ENCODE results near the gene CASP10. TPM values are rescaled to one million over a fixed set of nuclear protein-coding genes. Genes with fewer than 3 reads are reported as not detected.

The CASP10 gene
- total RNA-seq, 3 donors from 2014 or later: 5.7 to 13.1 (median 9.6) TPM

DNA sequence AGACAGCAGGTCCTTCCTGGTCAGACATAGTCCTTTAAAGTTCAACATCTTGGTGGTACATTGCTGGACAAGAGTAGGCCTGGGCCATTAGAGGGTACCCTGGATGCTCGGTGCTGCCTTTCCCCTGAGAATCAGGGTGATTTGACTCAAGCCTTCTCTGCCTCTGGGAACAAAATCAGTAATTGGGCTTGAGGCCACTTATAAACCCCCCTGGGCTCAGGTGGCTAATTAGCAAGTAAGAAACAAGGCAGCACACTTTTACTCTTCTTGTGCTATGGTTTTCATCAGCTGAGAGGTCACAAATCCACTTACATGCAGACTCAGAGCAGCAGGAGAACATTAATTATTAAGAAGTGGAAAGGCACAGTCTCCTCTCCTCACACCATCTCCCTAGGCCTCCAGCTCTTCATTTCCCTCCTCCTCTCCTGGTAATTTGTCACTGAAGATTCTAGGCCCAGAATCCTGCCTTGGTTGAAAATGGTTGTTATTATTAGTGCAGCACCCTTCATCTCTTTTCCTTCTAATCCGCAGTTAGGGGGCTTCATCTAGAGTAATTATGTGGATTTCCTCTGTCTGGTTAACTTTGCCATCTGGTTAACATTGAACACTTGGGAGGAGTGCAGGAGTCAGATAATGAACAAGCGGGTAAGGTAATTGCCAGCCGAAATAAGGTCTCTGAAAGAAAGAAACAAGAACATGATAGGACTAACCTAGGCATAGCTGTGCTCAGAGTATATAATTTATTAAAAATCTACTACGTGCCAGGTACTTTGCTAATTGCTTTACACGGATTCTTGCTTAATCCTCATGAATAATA lies 29.7 kb upstream of the CASP10 start:
- peaks cover 0 to 4% of the 10 kb centered on the region in 2 donors for H3K4me1 ChIP-seq
- peaks cover 6% of the 10 kb centered on the region for H3K36me3 ChIP-seq
- no peaks in the 10 kb centered on the region for H3K27me3 ChIP-seq
- H3K27ac ChIP-seq: peak overlapping the region; percentile 62 to 76
- H3K4me3 ChIP-seq: no peak overlapping the region
- no peak for DNase-seq (ENCODE audit: low spot score in 2 of 2)
- TF ChIP-seq, protein P1, sequence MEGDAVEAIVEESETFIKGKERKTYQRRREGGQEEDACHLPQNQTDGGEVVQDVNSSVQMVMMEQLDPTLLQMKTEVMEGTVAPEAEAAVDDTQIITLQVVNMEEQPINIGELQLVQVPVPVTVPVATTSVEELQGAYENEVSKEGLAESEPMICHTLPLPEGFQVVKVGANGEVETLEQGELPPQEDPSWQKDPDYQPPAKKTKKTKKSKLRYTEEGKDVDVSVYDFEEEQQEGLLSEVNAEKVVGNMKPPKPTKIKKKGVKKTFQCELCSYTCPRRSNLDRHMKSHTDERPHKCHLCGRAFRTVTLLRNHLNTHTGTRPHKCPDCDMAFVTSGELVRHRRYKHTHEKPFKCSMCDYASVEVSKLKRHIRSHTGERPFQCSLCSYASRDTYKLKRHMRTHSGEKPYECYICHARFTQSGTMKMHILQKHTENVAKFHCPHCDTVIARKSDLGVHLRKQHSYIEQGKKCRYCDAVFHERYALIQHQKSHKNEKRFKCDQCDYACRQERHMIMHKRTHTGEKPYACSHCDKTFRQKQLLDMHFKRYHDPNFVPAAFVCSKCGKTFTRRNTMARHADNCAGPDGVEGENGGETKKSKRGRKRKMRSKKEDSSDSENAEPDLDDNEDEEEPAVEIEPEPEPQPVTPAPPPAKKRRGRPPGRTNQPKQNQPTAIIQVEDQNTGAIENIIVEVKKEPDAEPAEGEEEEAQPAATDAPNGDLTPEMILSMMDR (IDR thresholded peaks at IDR 0.05): no peak
- TF ChIP-seq POLR2AphosphoS5 (IDR thresholded peaks at IDR 0.05) (no peak), POLR2A (IDR thresholded peaks at IDR 0.05) (no peak)
- H3K9me3 ChIP-seq: no peaks in the 10 kb centered on the region
- intact Hi-C loops (cut with DNase I; ENCODE audit: low total_unique reads): no loop called here

DNA sequence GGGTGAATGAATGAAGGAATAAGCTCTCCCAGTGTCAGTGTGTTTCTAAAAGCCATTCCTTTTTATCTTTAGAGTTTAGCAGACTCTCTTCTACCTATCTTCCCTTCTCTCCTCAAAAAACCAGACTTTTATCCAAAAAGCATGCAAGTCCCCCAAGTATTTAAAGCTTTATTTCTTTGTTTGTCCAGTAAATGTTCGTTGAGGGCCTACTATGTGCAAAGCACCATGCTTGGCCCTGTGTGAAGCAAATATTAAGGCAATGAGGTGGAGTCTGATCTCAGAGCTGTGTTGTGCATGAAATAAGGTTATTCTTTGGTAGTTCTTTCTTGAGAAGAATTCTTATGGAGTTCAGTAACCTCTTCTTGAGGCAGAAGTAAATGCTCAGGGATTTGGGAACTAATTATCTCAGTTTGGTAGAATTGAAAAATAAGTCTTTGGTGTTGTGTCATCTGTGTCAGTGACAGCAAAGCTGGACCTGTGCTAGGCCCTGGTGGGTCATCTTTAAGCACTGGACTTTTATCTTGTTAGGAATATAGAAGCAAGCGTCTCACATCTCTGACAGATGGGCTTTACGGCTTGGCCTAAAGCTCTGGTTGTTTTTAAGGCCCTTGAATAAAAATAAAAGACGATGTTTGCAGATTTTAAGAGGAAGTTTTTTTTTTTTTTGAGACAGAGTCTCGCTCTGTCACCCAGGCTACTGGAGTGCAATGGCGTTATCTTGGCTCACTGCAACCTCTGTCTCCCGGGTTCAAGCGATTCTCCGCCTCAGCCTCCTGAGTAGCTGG lies 28.1 kb upstream of the CASP10 start:
- Histone ChIP-seq H3K27me3 (no peaks in the 10 kb centered on the region), H3K36me3 (peaks cover 6% of the 10 kb centered on the region), H3K27ac (no peak overlapping the region), H3K4me3 (no peak overlapping the region), H3K4me1 (peaks cover 0 to 6% of the 10 kb centered on the region in 2 donors), H3K9me3 (no peaks in the 10 kb centered on the region)
- intact Hi-C loops (cut with DNase I; ENCODE audit: low total_unique reads): no loop called here
- DNase-seq (ENCODE audit: low spot score in 2 of 2): no peak
- TF ChIP-seq POLR2A (IDR thresholded peaks at IDR 0.05) (no peak), POLR2AphosphoS5 (IDR thresholded peaks at IDR 0.05) (no peak)
- TF ChIP-seq, protein P1 (IDR thresholded peaks at IDR 0.05): no peak

DNA sequence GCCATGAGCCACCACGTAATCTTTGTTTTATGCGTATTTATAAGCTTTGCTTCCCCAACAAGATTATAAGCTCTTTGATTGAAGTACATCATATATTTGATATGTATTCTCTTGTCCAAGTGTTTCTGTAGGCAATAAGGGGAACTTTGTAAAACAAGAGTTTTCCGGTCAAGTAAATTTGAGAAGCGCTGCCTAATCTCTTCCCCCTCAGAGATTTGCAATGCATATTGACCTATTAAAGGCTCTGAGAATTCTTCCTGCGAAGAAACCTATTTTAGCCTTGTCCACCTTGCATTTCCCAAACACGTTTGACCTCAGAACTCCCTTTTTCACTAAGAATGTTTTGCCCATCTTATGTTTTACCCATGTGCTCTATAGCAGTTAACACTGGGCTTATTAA lies 26.9 kb upstream of the CASP10 start:
- Histone ChIP-seq H3K27me3 (no peaks in the 10 kb centered on the region), H3K4me1 (peaks cover 0 to 6% of the 10 kb centered on the region in 2 donors), H3K4me3 (no peak overlapping the region), H3K36me3 (peaks cover 6% of the 10 kb centered on the region), H3K9me3 (no peaks in the 10 kb centered on the region), H3K27ac (no peak overlapping the region)
- TF ChIP-seq POLR2AphosphoS5 (IDR thresholded peaks at IDR 0.05) (no peak), POLR2A (IDR thresholded peaks at IDR 0.05) (no peak)
- TF ChIP-seq, protein P1 (IDR thresholded peaks at IDR 0.05): no peak
- no peak for DNase-seq (ENCODE audit: low spot score in 2 of 2)
- intact Hi-C loops (cut with DNase I; ENCODE audit: low total_unique reads): no loop called here

DNA sequence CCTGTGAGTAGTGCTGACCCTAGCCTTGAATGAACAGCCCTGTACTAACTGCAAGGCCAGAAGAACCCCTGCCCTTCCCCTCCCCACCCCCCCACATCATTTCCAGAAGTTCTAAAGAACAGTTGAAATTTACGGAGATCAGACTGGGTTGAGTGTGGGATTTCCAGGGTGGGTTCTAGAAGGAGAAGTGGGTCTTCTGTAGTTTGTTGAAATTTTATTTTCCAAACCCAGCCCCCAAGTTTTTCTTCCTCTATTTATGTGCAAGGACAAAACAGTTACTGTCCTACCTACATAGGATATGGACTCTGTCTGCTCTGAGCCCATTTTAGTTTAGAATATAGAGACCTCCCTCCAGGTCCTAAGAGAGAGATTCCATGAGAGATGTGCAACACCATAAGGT lies 26.3 kb upstream of the CASP10 start:
- no peak for TF ChIP-seq POLR2A (IDR thresholded peaks at IDR 0.05)
- TF ChIP-seq, protein P1 (IDR thresholded peaks at IDR 0.05): no peak
- TF ChIP-seq POLR2AphosphoS5 (IDR thresholded peaks at IDR 0.05): no peak
- intact Hi-C loops (cut with DNase I; ENCODE audit: low total_unique reads): no loop called here
- Histone ChIP-seq H3K27ac (peak overlapping the region in 1 of 2 donors; percentile 20), H3K27me3 (no peaks in the 10 kb centered on the region), H3K4me1 (peaks cover 0 to 6% of the 10 kb centered on the region in 2 donors), H3K9me3 (no peaks in the 10 kb centered on the region), H3K36me3 (peaks cover 6% of the 10 kb centered on the region), H3K4me3 (no peak overlapping the region)
- no peak for DNase-seq (ENCODE audit: low spot score in 2 of 2)

DNA sequence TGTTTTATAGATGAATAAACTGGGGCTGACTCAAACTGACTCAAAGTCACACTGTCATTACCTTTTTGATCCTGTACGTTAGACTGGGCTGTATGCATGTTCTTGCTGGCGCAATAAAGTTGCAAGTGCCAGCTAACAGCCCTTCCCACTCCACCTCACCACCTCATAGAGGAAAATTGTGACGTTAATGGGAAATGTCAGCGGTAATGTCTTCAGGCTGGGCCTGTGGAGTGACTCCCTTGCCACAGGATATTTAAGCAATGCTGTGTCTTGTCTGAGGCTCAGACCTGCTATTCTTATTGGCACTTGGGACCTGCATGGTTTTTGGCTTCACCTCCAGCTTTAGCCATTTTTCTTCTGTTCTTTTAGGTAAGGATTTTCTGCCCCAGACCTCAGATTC lies 25.2 kb upstream of the CASP10 start:
- no peaks in the 10 kb centered on the region for H3K27me3 ChIP-seq
- H3K4me1 ChIP-seq: peaks cover 0 to 6% of the 10 kb centered on the region in 2 donors
- no peak overlapping the region for H3K4me3 ChIP-seq
- TF ChIP-seq POLR2AphosphoS5 (IDR thresholded peaks at IDR 0.05) (no peak), POLR2A (IDR thresholded peaks at IDR 0.05) (no peak)
- TF ChIP-seq, protein P1 (IDR thresholded peaks at IDR 0.05): no peak
- H3K36me3 ChIP-seq: peaks cover 8% of the 10 kb centered on the region
- DNase-seq (ENCODE audit: low spot score in 2 of 2): no peak
- no peaks in the 10 kb centered on the region for H3K9me3 ChIP-seq
- intact Hi-C loops (cut with DNase I; ENCODE audit: low total_unique reads): no loop called here
- peak overlapping the region; percentile 50 to 60 for H3K27ac ChIP-seq

Measured in breast epithelium (tissue), 4 donors.